Middle frontal gyrus (tissue), 1 donor: ENCODE data around the gene CD320.
"Not testable (repeated sequence)": the region's sequence is repeated elsewhere in the genome, so short reads cannot be mapped to it uniquely, and the experiment has no call there.

Source experiments
- DNase-seq: peaks from one replicate; pipeline ENCODE4 v3.0.0-alpha.2; 2015; ENCODE audit warnings: low spot score; ENCODE audit errors: extremely low spot score

Gene CD320

DNA sequence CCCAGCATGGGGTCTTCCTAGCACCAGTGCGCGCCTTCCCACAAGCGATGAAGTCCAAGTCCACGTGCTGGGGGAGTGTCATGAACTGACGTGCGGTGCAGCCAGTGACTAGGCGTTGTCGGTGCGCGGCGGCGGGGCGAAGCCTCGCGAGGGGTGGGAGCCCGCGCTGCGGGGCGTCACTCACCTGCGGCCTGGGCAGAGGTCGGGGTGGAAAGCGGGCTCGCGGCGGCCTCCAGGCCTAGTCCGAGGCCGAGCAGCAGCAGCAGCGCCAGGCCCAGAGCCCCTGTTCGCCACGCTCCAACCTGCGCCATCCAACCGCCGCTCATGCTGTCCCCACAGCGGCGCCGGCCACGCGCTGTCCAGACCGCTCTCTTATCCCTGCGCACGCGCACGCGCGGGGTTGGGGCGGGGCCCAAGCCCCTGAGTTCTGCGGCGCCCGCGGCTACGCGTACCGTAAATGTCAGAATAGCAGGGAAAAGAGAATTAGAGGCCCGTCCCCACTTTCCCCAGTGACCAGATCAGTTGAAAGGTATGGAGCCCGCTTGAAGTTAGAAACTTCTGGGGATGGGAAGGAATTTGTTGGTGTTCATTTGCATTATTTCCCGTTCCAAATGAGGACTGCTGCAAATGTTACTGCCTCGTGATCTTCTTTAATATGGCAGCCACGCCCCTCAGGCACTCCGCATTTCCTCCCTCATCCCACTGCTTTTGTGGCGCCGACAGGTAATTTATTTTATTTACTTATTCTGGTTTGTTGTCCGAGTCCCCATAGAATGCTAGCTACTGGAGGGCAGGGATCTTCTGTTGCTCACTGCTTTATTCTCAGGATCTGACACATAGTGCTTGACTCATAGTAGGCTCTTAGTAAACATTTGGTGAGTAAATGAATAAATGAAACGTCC, at the start of gene CD320:
CD320 (minus strand) TSS at position 394 of the 902 bp plus-strand sequence; CDS start at position 326, 68 bp downstream.
- DNase-seq: peak; percentile 84

DNA sequence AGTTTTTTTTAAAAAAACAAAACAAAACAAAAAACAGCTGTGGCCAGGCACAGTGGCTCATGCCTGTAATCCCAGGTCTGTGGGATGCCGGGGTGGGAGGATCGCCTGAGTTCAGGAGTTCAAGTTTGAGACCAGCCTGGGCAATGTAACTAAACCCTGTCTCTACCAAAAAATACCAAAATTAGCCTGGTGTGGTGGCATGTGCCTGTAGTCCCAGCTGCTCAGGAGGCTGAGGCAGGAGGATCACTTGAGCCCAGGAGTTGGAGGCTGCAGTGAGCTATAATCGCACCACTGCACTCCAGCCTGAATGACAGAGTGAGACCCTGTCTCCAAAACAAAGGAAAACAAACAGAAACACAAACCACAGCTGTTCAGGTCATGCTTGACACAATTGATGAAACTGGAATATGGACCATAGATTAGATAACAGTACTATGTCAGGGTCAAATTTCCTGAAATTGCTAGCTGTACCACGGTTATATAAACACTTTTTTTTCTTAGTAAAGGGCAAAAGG, 48.9 kb upstream of the CD320 start:
- no peak for DNase-seq

DNA sequence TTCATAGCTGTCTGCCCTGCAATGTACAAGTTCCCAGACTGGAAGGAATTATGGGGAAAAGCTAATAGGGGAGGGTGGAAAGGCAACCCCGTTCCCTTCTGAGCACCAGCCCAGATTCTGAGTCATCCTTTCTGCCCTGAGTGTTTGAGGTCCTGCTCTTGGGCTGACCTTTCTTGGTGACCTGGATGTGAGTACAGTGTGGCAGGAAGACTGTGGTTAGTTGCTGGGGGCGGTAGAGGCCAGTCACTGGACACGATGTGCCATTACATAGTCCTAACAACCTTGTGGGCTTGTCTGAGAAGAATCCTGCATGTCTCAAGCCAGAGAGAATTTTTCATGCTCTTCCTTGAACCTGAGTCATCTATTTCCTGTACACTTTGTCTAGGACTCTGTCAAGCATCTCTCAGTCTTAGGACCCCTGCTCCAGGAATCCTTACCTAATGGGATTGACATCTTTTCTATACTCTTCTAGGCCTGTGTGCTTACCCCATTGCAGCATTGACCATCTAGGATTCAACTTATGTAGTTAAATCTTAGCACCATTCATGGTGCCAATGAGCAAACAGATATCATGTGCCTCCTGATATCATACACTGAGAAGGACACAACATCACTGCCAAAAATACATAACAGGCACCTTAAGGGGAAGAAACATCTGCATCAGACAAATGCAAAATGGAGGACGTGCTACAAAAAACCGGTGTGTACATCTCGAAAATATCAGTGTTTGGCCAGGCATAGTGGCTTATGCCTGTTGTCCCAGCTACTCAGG, 47.7 kb upstream of the CD320 start:
- DNase-seq: no peak

GRCh38 chr19:8352845-8353244, 44.7 kb upstream of the CD320 start:
- not testable (repeated sequence) for DNase-seq

GRCh38 chr19:8352134-8352827, 44.1 kb upstream of the CD320 start:
- no peak for DNase-seq

GRCh38 chr19:8349629-8350372, 41.6 kb upstream of the CD320 start:
- not testable (repeated sequence) for DNase-seq

DNA sequence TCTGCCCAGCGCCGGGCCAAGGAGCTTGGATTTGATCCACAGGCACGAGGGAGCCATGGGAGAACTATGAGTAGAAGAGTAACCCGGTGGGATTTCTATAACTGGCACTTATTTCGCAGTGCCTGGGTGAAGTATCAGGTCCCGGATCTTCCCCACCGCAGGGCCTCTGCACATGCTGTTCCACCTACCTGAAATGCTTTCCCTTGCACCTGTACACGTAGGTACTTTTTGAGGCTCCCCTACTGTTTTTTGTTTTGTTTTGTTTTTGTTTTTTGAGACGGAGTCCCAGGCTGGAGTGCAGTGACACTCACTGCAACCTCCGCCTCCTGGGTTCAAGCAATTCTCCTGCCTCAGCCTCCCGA, 35.3 kb upstream of the CD320 start:
- no peak for DNase-seq

DNA sequence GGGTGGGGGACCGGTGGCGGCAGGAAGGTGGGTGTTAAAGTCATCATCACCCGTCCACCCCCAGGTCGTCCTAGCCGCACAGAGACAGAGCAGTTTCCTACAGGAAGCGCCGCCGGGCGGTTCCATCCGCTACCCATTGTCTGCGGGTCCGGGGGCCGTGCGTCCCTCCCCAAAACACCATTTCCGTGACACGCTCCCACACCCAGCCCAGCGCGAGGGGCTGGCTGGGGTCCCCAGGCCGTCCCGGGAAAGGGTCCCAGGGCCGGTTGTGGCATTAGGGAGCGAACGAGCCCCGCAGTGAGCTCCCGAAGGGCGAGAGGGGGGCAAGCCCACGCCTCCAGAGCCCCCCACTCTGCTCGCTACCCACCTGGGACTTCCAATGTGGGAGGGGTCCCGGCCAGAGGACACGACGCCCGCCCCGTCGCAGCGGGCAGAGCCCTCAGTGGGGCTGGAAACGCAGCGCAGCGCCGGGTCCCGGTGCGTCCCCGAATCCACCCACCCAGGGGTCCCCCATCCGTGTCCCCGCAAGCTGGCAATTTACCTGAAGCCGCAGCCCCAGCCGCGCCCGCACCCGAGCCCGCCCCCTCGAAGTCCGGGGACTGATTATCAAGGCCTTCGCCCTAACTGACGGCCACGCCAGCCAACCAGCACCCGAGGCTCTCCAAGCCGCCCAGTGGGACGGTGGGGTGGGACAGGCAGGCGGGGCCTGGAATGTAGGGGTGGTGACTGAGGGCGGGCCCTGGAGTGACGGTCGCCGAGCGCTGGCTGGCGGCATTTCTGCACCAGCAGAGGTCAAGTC, 34.7 kb upstream of the CD320 start, which contains the start of gene KANK3:
KANK3 (minus strand) TSS at position 579 of the 799 bp plus-strand sequence. CDS start 5,434 bp downstream, outside the sequence.
- DNase-seq: peak; percentile 74

- no peak for DNase-seq
Measured at GRCh38 chr19:8342316-8342683, 34.1 kb upstream of the CD320 start.

DNA sequence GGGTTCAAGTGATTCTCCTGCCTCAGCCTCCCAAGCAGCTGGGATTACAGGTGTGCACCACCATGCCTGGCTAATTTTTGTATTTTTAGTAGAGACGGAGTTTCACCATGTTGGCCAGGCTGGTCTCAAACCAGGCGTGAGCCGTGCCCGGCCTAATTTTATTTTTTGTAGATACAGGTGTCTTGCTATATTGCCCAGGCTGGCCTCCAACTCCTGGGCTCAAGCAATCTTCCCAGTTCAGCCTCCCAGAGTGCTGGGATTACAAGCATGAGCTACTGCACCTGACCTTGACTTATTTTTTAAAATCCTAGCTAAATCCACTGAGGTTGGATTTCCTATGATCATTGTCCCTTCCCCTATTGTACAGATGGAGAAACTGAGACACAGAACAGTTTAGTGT, 33.3 kb upstream of the CD320 start:
- not testable (repeated sequence) for DNase-seq

DNA sequence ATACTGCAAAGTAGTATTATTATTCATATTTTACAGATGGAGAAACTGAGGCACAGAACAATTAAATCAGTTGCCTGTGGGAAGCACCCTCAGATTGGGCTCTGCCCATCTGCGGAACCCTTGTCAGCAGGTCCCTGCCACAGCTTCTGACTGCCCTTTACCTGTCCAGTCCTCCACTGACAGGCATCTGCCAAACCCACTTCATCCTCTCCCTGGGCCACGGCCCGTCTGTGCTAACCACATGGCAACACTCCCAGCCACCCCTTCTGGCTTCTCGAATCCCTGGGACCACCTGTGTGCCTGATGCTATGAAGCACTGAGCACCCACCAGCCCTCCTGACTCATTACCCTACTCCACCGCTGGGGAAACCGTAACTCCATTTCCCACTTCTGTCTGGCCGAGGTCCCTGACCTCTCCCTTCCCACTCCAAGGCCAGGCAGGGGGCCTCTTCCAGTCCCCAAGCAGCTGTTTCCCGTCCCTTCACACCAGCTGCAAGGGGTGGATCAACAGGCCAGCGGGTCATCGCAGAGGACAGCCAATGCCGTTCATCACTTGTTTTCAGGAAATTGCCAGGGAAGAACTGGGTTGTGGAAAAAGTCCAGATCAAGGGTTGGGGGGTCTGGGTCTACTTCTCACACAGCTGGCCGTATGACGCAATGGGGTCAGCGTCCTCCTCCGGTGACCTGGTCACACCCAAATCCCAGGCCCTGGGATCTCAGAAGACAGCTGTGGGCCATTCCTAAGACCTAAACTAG, 32.4 kb upstream of the CD320 start:
- DNase-seq: no peak

DNA sequence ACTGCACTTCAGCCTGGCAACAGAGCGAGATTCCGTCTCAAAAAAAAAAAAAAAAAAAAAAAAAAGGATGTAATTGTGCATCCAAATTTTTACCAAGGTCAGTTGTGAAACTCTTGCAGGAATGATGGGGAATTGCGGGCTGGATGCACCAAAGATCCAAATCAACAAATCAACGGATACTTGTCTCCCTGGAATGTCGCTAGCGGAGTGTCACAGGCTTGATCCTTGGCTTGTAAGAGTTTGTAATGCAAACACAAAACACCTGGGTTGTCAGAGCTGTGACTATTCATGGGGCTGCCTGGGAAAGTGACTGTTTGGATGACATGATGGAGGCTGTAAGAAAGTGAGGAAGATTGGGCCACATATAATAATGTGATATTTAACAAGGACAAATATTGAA, 30.7 kb upstream of the CD320 start:
- DNase-seq: no peak

- no peak for DNase-seq
Measured at GRCh38 chr19:8337728-8338127, 29.6 kb upstream of the CD320 start.

DNA sequence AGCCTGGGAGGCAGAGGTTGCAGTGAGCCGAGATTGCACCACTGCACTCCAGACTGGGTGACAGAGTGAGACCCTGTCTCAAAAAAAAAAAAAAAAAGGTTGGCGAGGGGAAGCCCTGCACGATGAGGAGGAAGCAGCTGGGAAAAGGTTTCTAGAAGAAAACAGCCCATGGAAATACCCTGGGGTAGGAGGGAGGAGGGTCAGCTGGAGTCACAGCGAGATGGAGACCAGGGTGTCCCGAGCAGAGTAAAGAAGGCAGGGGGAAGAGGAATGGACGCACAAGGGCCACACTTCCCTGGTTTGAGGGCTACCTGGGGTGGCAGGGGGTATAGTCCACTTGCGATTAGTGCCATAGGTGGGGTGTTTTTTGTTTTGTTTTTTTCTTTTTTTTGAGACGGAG, 28.5 kb upstream of the CD320 start:
- no peak for DNase-seq

- no peak for DNase-seq
Measured at GRCh38 chr19:8336072-8336569, 28.0 kb upstream of the CD320 start.

DNA sequence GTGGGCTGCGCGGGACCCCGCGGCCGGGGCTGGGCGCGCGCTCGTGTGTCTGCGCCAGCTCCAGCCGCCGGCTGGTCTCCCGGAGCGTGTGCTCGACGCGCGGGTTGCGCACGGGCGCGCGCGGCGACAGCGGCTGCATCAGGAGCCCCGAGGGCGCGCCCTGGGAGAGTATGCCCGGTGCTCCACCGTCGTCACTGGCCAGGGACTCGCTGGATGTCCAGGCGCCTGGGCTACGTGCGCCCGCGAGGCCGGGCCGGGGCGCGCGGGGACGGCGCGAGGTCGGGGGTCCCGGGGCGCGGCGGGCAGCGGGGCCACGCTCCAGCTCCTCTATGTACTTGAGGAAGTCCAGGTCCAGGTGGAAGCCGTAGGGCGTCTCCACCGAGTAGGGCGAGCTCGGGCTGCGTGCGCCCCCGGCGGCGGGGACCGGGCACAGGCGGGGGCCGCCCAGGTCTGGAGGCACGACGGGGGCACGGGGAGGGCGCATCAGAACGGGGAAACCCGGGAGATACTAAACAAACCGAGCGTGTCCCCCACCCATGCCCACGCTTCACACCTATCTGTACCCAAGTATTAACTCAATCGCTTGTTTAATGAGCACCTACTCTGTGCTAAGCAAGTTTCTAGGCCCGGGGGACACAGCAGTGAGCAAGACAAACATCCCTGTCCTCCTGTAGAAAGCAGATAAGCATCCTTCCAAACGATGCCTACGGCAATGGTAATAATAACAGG, 27.3 kb upstream of the CD320 start:
- no peak for DNase-seq

- no peak for DNase-seq
Measured at GRCh38 chr19:8334458-8335342, 26.5 kb upstream of the CD320 start.
